MCF 10A (cell line): Measurements from ENCODE around the gene PPIL1. TPM values are rescaled to one million over a fixed set of nuclear protein-coding genes. Genes with fewer than 3 reads are reported as not detected.

ENCODE experiments used
- BruUV-seq: library from RNA; stranded (reverse); fragments of 400-500 nt; replicated peaks from 2 replicates; lab custom pipeline; 2021; lab: Mats Ljungman, UMichigan
- CTCF ChIA-PET: fragments of 300-600 bp; sonication (Branson Sonifier 250); formaldehyde crosslinking; extraction: SDS; loops from one replicate; lab custom pipeline; 2021; ENCODE audit warnings: antibody characterized with exemption, inconsistent platforms; lab: Yijun Ruan, JAX
- POLR2A ChIA-PET: fragments of 300-600, 350-650 bp; sonication (Branson Sonifier 250); formaldehyde crosslinking; extraction: SDS; loops from one replicate; lab custom pipeline; 2020; ENCODE audit warnings: antibody characterized with exemption, inconsistent platforms; lab: Yijun Ruan, JAX
- DNase-seq: peaks from one replicate; pipeline ENCODE4 v3.0.0-alpha.2; 2018; ENCODE audit not compliant: unreplicated experiment
- H3K27ac Mint-ChIP-seq: one replicate; pipeline ENCODE4 v1.8.0; 2022; ENCODE audit warnings: mild to moderate bottlenecking, low read depth, mixed read lengths; ENCODE audit not compliant: unreplicated experiment
- H3K27me3 Mint-ChIP-seq: one replicate; pipeline ENCODE4 v1.8.0; 2022; ENCODE audit warnings: mixed read lengths; ENCODE audit not compliant: insufficient read depth, unreplicated experiment
- H3K36me3 Mint-ChIP-seq: one replicate; pipeline ENCODE4 v1.8.0; 2022; ENCODE audit warnings: mild to moderate bottlenecking, moderate library complexity, mixed read lengths; ENCODE audit not compliant: insufficient read depth, unreplicated experiment
- H3K4me1 Mint-ChIP-seq: one replicate; pipeline ENCODE4 v1.8.0; 2022; ENCODE audit warnings: mixed read lengths; ENCODE audit not compliant: insufficient read depth, unreplicated experiment
- H3K4me3 Mint-ChIP-seq: one replicate; pipeline ENCODE4 v1.8.0; 2022; ENCODE audit warnings: mild to moderate bottlenecking, moderate library complexity, mixed read lengths; ENCODE audit not compliant: unreplicated experiment
- H3K9me3 Mint-ChIP-seq: one replicate; pipeline ENCODE4 v1.8.0; 2022; ENCODE audit warnings: mixed read lengths; ENCODE audit not compliant: unreplicated experiment
- intact Hi-C: fragments of 100-400 bp; cut with micrococcal nuclease; formaldehyde crosslinking; loops from 2 replicates; pipeline ENCODE4 v1.14.1; 2022
- total RNA-seq: library from RNA; stranded (reverse); gene quantifications from 2 replicates; pipeline ENCODE4 v1.2.3, GENCODE V29; 2022
- TF ChIP-seq, protein P1 (sequence below): fragments of 200-600 bp; IDR thresholded peaks from one replicate; pipeline ENCODE4 v1.8.0; 2022; ENCODE audit warnings: antibody characterized with exemption, mild to moderate bottlenecking; ENCODE audit not compliant: unreplicated experiment

PPIL1 gene
- total RNA-seq, 1 experiment from 2014 or later, result 54.9 TPM

DNA sequence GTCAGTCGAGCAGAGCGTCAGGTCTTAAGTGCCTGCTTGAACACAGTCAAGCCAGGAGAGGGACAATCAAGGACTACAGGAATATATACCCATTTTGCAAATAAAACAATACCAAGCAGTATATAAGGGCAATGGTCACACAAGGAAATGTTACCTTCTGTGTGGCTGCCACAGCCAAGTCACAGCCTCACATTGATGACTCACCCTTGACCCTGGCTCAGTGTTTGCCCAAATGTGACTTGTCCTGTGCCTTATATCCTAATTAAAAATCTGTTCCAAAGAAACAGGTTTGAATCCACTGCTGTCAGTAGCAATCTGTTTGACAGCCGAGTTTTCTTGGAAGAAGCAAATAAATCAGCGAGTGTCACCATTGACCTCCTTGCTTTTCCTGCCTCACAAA, 45.4 kb upstream of the PPIL1 start:
- ChIA-PET CTCF (interaction anchor here (1.5 kb wide), 1 partner anchor 35 kb away, joined by 4 read pairs; no protein-coding TSS in a partner anchor), POLR2A (interaction anchor here (0.6 to 1.6 kb wide), 2 partner anchors 13 to 356 kb away, joined by 3 read pairs; no protein-coding TSS in a partner anchor)
- TF ChIP-seq, protein P1, sequence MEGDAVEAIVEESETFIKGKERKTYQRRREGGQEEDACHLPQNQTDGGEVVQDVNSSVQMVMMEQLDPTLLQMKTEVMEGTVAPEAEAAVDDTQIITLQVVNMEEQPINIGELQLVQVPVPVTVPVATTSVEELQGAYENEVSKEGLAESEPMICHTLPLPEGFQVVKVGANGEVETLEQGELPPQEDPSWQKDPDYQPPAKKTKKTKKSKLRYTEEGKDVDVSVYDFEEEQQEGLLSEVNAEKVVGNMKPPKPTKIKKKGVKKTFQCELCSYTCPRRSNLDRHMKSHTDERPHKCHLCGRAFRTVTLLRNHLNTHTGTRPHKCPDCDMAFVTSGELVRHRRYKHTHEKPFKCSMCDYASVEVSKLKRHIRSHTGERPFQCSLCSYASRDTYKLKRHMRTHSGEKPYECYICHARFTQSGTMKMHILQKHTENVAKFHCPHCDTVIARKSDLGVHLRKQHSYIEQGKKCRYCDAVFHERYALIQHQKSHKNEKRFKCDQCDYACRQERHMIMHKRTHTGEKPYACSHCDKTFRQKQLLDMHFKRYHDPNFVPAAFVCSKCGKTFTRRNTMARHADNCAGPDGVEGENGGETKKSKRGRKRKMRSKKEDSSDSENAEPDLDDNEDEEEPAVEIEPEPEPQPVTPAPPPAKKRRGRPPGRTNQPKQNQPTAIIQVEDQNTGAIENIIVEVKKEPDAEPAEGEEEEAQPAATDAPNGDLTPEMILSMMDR, result no peak
- Mint-ChIP-seq H3K27ac (no peak overlapping the region), H3K4me3 (no peak overlapping the region), H3K4me1 (no peaks in the 10 kb centered on the region), H3K9me3 (no peaks in the 10 kb centered on the region), H3K36me3 (peaks cover 92% of the 10 kb centered on the region), H3K27me3 (no peaks in the 10 kb centered on the region)
- intact Hi-C loops, result no loop called here
- no TSS peak for BruUV-seq
- DNase-seq, result no peak

DNA sequence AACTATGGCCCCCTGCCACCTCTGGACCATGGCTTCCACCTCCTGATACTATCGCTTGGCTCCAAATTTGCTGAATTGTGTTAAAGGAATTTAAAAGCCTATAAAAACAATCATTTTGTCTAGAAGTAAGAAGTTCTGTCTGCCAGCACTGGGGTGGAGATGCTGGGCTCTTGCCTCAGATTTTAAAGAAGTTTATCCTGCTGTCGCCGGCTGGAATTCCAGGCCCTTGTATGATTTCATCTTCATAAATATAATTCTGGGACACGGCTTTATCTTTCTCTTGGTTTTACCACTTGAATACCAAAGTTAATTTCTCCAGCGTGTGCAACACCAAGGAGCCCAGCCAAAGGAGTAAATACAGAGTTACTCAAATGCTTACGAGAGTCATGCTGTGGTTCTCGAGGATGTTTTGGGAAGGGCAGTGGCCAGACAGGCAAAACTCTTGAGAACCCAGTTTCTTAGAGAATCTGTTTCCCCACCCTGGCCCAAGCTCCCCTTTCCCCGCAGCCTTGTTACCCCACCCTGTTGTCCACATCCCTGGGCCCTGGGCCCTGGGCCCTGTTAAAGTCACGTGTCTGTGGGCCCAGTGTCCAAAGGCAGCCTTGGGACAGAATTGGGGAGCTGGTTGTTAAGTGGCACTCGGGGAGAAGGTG, 43.1 kb upstream of the PPIL1 start:
- Mint-ChIP-seq H3K27ac (no peak overlapping the region), H3K36me3 (peaks cover 81% of the 10 kb centered on the region), H3K9me3 (no peaks in the 10 kb centered on the region), H3K4me3 (no peak overlapping the region), H3K4me1 (peaks cover 16% of the 10 kb centered on the region), H3K27me3 (no peaks in the 10 kb centered on the region)
- TF ChIP-seq, protein P1, result no peak
- DNase-seq, result no peak
- intact Hi-C loops, result no loop called here
- ChIA-PET POLR2A (no interaction called here), CTCF (interaction anchor here (0.6 to 0.8 kb wide), 2 partner anchors 65 to 102 kb away, joined by 3 to 4 read pairs; no protein-coding TSS in a partner anchor)
- no TSS peak for BruUV-seq

DNA sequence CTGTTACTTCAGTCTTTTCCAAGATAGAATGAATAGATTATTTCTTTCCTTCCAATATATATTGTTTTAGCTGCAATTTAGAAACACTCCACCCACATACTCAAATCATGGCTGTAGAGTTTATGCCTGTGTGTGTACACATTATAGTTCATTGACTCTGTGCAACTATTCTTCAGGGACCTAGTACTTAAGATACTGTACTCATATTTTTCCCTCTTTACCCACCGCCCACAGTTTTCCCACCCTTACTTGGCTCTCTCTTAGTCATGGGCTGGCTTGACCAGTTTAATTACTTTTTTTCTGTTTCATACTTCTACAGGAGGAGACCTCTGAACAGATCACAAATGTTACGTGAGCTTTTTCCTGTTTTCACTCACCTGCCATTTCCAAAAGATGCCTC, 41.5 kb upstream of the PPIL1 start:
- Mint-ChIP-seq H3K4me3 (no peak overlapping the region), H3K9me3 (no peaks in the 10 kb centered on the region), H3K27me3 (no peaks in the 10 kb centered on the region), H3K4me1 (peaks cover 27% of the 10 kb centered on the region), H3K27ac (no peak overlapping the region), H3K36me3 (peaks cover 74% of the 10 kb centered on the region)
- ChIA-PET CTCF (interaction anchor here (0.7 kb wide), 1 partner anchor 33 kb away, joined by 3 read pairs; no protein-coding TSS in a partner anchor), POLR2A (no interaction called here)
- intact Hi-C loops, result no loop called here
- no TSS peak for BruUV-seq
- no peak for DNase-seq
- TF ChIP-seq, protein P1, result no peak

DNA sequence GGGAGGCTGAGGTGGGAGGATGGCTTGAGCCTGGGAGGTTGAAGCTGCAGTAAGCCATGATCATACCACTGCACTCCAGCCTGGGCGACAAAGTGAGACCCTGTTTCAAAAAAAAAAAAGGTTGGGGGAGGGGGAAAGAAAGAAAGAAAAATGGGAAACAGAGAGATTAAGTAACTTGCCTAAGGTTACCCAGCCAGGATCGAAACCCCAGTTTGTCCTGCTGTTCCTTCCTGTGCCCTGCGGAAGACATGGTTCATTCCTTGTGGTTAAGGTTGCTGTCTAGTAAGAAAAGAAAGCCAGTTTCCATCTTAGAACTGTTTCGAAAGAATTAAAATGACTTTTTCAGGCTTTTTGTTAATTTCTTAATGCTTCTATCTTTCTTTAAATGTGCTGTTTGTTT, 41.0 kb upstream of the PPIL1 start:
- peaks cover 27% of the 10 kb centered on the region for H3K4me1 Mint-ChIP-seq
- H3K27ac Mint-ChIP-seq, result no peak overlapping the region
- ChIA-PET CTCF (interaction anchor here (1.2 to 1.3 kb wide), 2 partner anchors 80 to 102 kb away, joined by 4 to 6 read pairs; no protein-coding TSS in a partner anchor), POLR2A (no interaction called here)
- no peaks in the 10 kb centered on the region for H3K9me3 Mint-ChIP-seq
- no peak for DNase-seq
- TF ChIP-seq, protein P1, result no peak
- no TSS peak for BruUV-seq
- peaks cover 74% of the 10 kb centered on the region for H3K36me3 Mint-ChIP-seq
- no peaks in the 10 kb centered on the region for H3K27me3 Mint-ChIP-seq
- intact Hi-C loops, result no loop called here
- H3K4me3 Mint-ChIP-seq, result no peak overlapping the region
